GM12864 (cell line): Measurements from ENCODE around the gene CES5A.
"Not testable (repeated sequence)": the region's sequence is repeated elsewhere in the genome, so short reads cannot be mapped to it uniquely, and the experiment has no call there.

ENCODE experiments used
- DNase-seq: peaks from one replicate; pipeline ENCODE4 v3.0.0-alpha.2; 2011; ENCODE audit warnings: low read depth
- H3K4me3 ChIP-seq: 2 replicates; pipeline ENCODE4 v1.5.1; 2011; ENCODE audit warnings: mild to moderate bottlenecking, low read depth, low read length, control low read depth
- TF ChIP-seq, protein P1 (sequence below): IDR thresholded peaks from 2 replicates; pipeline ENCODE4 v1.5.1; 2011; ENCODE audit warnings: low read depth, mild to moderate bottlenecking, moderate library complexity, low read length, control low read depth, inconsistent platforms; ENCODE audit errors: missing control alignments

The CES5A gene

GRCh38 chr16:55839115-55839514 lies 36.1 kb downstream of the CES5A start:
- TF ChIP-seq, protein P1, sequence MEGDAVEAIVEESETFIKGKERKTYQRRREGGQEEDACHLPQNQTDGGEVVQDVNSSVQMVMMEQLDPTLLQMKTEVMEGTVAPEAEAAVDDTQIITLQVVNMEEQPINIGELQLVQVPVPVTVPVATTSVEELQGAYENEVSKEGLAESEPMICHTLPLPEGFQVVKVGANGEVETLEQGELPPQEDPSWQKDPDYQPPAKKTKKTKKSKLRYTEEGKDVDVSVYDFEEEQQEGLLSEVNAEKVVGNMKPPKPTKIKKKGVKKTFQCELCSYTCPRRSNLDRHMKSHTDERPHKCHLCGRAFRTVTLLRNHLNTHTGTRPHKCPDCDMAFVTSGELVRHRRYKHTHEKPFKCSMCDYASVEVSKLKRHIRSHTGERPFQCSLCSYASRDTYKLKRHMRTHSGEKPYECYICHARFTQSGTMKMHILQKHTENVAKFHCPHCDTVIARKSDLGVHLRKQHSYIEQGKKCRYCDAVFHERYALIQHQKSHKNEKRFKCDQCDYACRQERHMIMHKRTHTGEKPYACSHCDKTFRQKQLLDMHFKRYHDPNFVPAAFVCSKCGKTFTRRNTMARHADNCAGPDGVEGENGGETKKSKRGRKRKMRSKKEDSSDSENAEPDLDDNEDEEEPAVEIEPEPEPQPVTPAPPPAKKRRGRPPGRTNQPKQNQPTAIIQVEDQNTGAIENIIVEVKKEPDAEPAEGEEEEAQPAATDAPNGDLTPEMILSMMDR = no peak
- no peak for DNase-seq
- no peak overlapping the region for H3K4me3 ChIP-seq

DNA sequence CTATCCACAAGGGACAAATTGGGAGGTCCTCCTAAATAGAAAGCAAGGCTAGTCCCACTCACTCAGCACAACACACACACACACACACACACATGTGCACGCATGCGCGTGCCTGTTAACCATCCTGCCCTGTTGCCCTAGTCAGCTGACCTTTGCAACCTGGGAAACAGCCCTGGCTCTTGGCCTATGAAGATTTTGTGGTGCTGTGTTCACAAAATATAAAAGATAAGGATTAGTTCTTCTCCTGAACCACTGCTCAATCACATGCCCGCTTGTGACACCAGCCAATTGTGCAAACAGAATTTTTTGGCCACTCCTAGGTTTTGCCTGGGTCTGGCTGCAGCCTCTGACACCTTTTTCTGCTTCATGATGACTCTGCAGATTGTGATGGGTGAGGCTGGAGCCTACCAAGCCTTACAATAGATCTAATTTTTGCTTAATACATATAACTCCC lies 39.0 kb downstream of the CES5A start:
- H3K4me3 ChIP-seq = no peak overlapping the region
- TF ChIP-seq, protein P1 = no peak
- no peak for DNase-seq

- no peak overlapping the region for H3K4me3 ChIP-seq
- DNase-seq = no peak
- TF ChIP-seq, protein P1 = no peak
These were observed 39.6 kb downstream of the CES5A start for GRCh38 chr16:55835581-55835980.

DNA sequence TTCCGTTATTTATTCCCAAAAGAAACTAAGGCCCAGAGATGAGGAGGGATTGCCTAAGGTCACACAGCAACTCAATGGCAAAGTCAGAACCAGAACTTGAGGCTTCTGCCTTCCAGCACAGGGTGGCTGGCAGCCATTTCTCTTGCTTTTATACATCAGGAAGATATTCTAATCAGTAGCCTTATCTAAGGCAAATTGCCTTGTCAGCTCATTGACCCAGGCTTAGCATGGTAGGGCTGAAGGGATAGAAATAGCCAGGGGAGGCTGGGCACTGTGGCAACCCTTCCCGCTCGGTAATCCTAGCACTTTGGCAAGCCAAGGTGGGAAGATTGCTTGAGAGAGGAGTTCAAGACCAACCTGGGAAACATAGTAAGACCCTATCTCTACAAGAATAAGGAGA lies 40.0 kb downstream of the CES5A start:
- not testable (repeated sequence) for DNase-seq, H3K4me3 ChIP-seq

DNA sequence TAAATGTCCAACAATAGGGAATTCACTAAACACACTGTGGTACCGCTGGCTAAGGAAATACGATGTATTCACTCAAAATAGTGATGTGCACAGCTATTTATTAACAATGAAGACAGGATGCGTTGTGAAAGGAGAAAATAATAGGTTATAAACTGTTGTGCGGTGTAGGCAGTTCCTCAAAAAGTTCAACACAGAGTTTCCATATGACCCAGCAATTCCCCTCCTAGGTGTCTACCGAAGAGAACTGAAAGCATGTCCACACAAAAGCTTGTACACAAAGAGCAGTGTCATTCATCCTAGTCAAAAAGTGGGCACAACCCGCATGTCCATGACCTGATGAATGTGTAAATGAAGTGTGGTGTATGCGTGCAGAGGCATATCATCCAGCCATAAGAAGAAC lies 41.1 kb downstream of the CES5A start:
- TF ChIP-seq, protein P1 = no peak
- no peak overlapping the region for H3K4me3 ChIP-seq

DNA sequence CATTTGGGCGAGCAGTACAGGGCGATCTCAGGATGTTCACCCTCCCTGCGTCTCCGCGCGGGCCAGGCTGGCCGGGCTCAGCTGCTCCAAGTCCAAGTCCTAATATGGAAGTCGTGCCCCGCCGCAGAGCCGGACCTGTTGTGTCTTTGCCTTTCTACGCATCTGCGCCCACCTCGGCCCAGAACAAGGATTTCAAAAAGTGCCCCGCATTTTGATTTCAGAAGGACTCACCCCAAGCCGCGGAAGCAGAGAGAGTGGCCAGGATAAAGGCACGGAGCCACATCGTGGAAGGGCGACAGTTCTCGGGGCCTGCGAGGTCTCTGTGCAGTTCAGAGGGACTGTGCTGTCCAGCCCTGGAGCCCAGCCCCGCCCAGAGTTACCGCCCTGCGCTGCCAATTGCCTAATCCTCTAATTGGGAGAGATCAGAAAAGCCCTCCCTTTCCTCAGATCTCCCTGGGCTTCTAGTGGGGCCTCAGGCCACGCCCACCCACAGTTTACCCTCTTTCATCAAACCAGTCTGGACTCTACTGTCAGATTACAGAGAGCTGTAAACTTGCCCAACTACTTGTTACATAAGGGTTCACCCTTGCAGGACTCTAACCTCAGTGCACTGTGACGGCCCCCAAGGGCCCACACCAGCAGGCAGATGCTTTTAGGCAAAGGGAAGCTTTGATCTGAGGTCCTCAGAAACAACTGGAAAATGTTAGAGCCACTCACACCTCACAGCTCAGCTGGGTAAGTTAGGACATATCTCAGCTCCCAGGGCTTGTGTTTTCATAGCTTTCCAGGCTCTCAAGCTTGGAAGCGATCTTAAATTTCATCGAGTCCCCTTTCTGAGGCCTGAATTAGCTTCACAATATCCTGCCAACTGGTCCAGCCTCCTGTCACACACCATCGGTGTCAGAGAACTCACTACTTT lies 42.1 kb downstream of the CES5A start, which contains the start of gene CES1:
CES1 (minus strand) TSS at position 324 of the 919 bp plus-strand sequence; CDS start at position 283, 41 bp downstream.
- TF ChIP-seq, protein P1 = no peak
- no peak for DNase-seq

More for the DNA sequence above, 41.1 kb downstream of the CES5A start:
- peak; percentile 10 for DNase-seq

DNA sequence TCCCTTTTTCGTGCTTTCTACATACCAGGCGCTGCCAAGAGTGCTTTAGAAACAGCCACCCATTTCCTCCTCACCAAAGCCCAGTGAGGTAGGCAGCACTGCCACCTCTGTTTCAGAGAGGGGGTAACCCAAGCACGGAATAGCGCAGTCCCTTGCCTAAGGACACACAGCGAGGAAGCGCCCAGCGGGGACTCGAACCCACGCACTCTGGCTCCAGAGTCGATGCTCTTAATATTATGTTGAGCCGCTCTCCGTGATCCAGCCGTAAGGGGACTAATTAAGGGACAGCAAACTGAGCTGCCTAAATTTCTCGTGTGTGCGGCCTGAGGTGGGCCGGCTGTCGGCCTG lies 42.8 kb downstream of the CES5A start:
- H3K4me3 ChIP-seq = no peak overlapping the region
- TF ChIP-seq, protein P1 = no peak
- no peak for DNase-seq

More for the DNA sequence above, 42.1 kb downstream of the CES5A start, which contains the start of gene CES1:
- no peak within 1 kb of the TSS for H3K4me3 ChIP-seq
